GM06990 (cell line): ENCODE measurements around the gene GNAS.

Experiments used
- DNase-seq: peaks from one replicate; pipeline ENCODE4 v3.0.0-alpha.2; 2011; ENCODE audit not compliant: insufficient read length; ENCODE audit errors: extremely low read depth
- H3K27me3 ChIP-seq: replicated peaks from 2 replicates; pipeline ENCODE4 v1.6.0; 2011; ENCODE audit warnings: low read length; ENCODE audit not compliant: control insufficient read depth, insufficient read depth
- H3K36me3 ChIP-seq: 2 replicates; pipeline ENCODE4 v1.5.1; 2011; ENCODE audit warnings: low read length; ENCODE audit not compliant: control insufficient read depth, insufficient read depth
- H3K4me3 ChIP-seq: replicated peaks from 2 replicates; pipeline ENCODE4 v1.5.1; 2011; ENCODE audit warnings: low read depth, mild to moderate bottlenecking, control low read depth, low read length
- CTCF ChIP-seq: IDR thresholded peaks from 2 replicates; pipeline ENCODE4 v1.5.1; 2011; ENCODE audit warnings: low read length, control low read depth, mild to moderate bottlenecking, inconsistent platforms; ENCODE audit not compliant: insufficient read depth, poor library complexity, severe bottlenecking

The GNAS gene

DNA sequence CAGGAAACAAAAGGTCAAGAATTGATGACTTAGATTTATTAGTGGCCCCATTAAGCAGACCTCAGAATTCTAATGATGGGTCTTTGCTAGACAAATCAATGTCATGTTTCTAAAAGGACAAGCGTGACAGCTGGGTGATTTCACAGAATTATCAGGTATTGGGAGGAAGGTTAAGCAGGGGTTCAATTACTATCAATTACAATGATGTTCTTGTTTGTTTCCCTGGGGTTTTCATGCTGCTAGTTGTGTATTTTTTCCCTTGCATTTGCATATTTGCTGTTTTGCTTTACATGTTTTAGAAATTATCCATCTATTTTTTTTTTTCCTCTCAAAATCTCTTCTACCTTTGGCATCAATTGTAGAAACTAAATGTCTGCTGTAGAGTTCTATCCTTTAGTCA, 27.9 kb downstream of the GNAS start:
- TF ChIP-seq CTCF = no peak
- no peak overlapping the region for H3K4me3 ChIP-seq
- H3K27me3 ChIP-seq = no peaks in the 10 kb centered on the region
- H3K36me3 ChIP-seq = no peaks in the 10 kb centered on the region
- DNase-seq = no peak

DNA sequence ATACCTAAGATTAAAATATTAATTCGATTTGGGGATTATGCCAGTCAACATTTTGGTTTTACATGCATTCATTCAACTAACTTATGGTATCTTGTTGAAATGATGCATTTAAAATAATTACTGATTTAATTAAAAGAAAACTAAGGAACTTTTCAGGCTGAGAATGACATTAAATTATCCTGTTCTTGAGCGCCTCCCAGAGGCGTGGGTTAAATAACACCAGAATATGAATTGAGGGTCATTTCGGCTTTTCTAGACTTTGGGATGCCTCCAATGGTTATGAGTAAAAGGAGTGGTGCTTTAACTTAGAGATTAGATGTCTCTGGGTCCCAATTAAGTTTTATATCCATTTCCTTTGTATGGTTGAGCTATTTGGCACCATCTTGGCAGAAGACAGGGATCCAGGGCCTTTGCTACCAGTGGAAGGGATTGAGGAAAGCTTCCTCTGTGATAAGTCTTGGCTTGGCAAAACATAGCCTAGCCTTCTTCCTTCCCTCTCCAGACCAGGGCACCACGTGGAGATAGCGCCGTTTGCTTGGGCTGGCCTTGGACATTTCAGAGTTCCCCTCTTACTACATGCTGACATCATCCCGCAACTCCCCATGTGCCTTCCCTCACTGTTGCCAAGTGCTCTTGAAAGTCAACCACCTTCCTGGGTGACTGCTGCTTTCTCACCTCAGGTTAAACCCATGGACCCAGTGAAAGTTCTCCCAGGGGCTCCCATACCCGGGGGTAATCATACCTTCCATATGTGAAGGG, 28.7 kb downstream of the GNAS start:
- no peak for TF ChIP-seq CTCF
- no peak for DNase-seq
- Histone ChIP-seq H3K36me3 (no peaks in the 10 kb centered on the region), H3K4me3 (no peak overlapping the region), H3K27me3 (no peaks in the 10 kb centered on the region)

- H3K36me3 ChIP-seq = no peaks in the 10 kb centered on the region
- no peaks in the 10 kb centered on the region for H3K27me3 ChIP-seq
- H3K4me3 ChIP-seq = no peak overlapping the region
- TF ChIP-seq CTCF = no peak
- no peak for DNase-seq
These were observed 30.2 kb downstream of the GNAS start for GRCh38 chr20:58882704-58883089.

- DNase-seq = no peak
- no peak for TF ChIP-seq CTCF
- no peak overlapping the region for H3K4me3 ChIP-seq
- no peaks in the 10 kb centered on the region for H3K27me3 ChIP-seq
- H3K36me3 ChIP-seq = no peaks in the 10 kb centered on the region
These were observed 30.8 kb downstream of the GNAS start for GRCh38 chr20:58883241-58883691.

DNA sequence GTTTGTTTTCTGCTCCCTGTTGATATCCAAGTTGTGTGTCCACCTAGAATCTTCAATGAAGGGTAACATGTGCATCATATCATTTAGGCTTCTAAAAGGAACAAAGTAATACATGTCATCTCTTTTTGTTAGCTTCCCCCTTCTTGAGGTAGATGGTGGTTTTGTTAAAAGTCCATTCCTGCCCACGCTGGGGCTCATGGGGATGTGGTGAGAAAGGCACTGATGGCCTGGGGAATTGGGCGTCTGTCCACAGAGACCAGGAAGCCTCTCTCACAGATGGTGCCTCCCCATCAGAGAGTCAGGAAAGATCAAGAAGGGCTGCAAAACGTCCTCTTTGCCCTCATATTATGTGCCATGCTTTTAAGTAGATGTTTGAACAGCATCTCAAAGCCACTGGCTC, 32.5 kb downstream of the GNAS start:
- no peak for DNase-seq
- Histone ChIP-seq H3K27me3 (no peaks in the 10 kb centered on the region), H3K36me3 (no peaks in the 10 kb centered on the region), H3K4me3 (no peak overlapping the region)
- TF ChIP-seq CTCF = no peak

DNA sequence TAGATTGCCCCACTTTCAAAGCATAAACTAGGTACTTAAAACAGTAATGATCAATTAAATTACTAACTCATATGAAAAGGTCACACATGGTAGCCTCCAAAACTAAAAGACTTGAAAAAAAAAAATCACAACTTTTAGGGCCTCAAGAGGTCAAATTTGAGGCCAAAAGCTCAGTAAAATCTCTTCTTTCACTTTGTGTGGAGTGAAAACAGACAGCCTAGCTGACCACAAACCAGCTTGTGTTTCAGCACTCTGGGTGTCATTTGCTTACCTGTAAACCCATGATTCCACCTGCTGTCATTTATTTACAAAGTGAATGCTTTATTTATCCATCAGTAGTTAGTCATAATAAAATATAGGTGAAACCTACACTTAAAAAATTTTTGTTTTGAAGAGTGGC, 34.0 kb downstream of the GNAS start:
- Histone ChIP-seq H3K4me3 (no peak overlapping the region), H3K27me3 (no peaks in the 10 kb centered on the region), H3K36me3 (no peaks in the 10 kb centered on the region)
- no peak for TF ChIP-seq CTCF
- DNase-seq = no peak
